K562 (cell line): ENCODE measurements around the gene SLC34A3. TPM values are rescaled to one million over a fixed set of nuclear protein-coding genes. Genes with fewer than 3 reads are reported as not detected.

ENCODE experiments used
- ATF1 ChIP-seq, 2 experiments: fragments of 450-650 bp in 1 of 2; IDR thresholded peaks; 2 replicates each; pipeline ENCODE4 v1.6.1; 2016; ENCODE audit warnings: missing compliant biosample characterization in 1 of 2, missing genetic modification characterization in 1 of 2
- ELF4 ChIP-seq: fragments of 450-650 bp; formaldehyde crosslinking; IDR thresholded peaks from 2 replicates; pipeline ENCODE4 v1.4.0; 2022; ENCODE audit warnings: missing genetic modification characterization
- ETV5 ChIP-seq: sonication (generic); formaldehyde crosslinking; IDR thresholded peaks from 2 replicates; pipeline ENCODE4 v1.4.0; 2020; ENCODE audit warnings: low read depth, mild to moderate bottlenecking, missing genetic modification reagents
- FOXK1 ChIP-seq: sonication (generic); formaldehyde crosslinking; IDR thresholded peaks from 2 replicates; pipeline ENCODE4 v1.8.0; 2022; ENCODE audit warnings: missing genetic modification reagents, mild to moderate bottlenecking, borderline replicate concordance
- FOXK2 ChIP-seq, 2 experiments: fragments of 450-650 bp; IDR thresholded peaks in 1 of 2; conservative IDR thresholded peaks in 1 of 2; 2 replicates each; pipeline ENCODE4 v1.6.1; 2016; ENCODE audit warnings: low read depth in 2 of 2, mild to moderate bottlenecking in 1 of 2
- GTF2A2 ChIP-seq: IDR thresholded peaks from 2 replicates; pipeline ENCODE4 v1.6.1; 2016; ENCODE audit warnings: mild to moderate bottlenecking, missing genetic modification characterization, missing compliant biosample characterization
- JUND ChIP-seq, 2 experiments: IDR thresholded peaks; 2 replicates in 1 of 2; 3 replicates in 1 of 2; pipeline ENCODE4 v1.6.1; 2011; ENCODE audit warnings: borderline replicate concordance in 2 of 2, low read depth in 2 of 2, low read length in 2 of 2, improper control_type of control experiment in 1 of 2, missing biosample characterization in 1 of 2, missing genetic modification characterization in 1 of 2, missing genetic modification reagents in 1 of 2
- MYNN ChIP-seq, 2 experiments: sonication (generic); formaldehyde crosslinking in 1 of 2; IDR thresholded peaks; 2 replicates each; pipeline versions ENCODE4 v1.5.0 to v1.6.1; 2016 to 2020; ENCODE audit warnings: antibody characterized with exemption in 1 of 2, missing genetic modification reagents in 1 of 2
- NCOR1 ChIP-seq: fragments of 450-650 bp; IDR thresholded peaks from 2 replicates; pipeline ENCODE4 v1.6.1; 2016; ENCODE audit warnings: mild to moderate bottlenecking, moderate library complexity
- RB1 ChIP-seq: fragments of 450-650 bp; IDR thresholded peaks from 2 replicates; pipeline ENCODE4 v1.6.1; 2017; ENCODE audit warnings: low read depth, mild to moderate bottlenecking
- RBM22 ChIP-seq: fragments of 200-400 bp; formaldehyde crosslinking; IDR thresholded peaks from 2 replicates; pipeline ENCODE4 v1.6.1; 2018; ENCODE audit warnings: low read length, low read depth; ENCODE audit not compliant: poor library complexity, severe bottlenecking
- RFX7 ChIP-seq: fragments of 250-450 bp; sonication (Bioruptor Pico); IDR thresholded peaks from 2 replicates; pipeline ENCODE4 v1.5.1; 2021; ENCODE audit warnings: mild to moderate bottlenecking
- SIRT6 ChIP-seq: IDR thresholded peaks from one replicate; pipeline ENCODE4 v1.6.1; 2012; ENCODE audit warnings: low read depth, mild to moderate bottlenecking, control low read depth, inconsistent platforms, low read length, moderate library complexity
- YY1 ChIP-seq, 3 experiments: IDR thresholded peaks; 2 replicates each; pipeline ENCODE4 v1.6.1; 2011; ENCODE audit warnings: low read length in 2 of 3, mild to moderate bottlenecking in 2 of 3, moderate library complexity in 2 of 3, borderline replicate concordance in 1 of 3, control low read depth in 1 of 3, low read depth in 1 of 3; ENCODE audit not compliant: insufficient read depth in 3 of 3, insufficient replicate concordance in 2 of 3, control insufficient read depth in 1 of 3, insufficient read length in 1 of 3; ENCODE audit errors: extremely low read depth in 1 of 3
- ZC3H11A ChIP-seq: IDR thresholded peaks from 2 replicates; pipeline ENCODE4 v1.6.1; 2012; ENCODE audit warnings: low read depth, low read length, improper control_type of control experiment
- ZNF224 ChIP-seq: sonication (generic); formaldehyde crosslinking; IDR thresholded peaks from 2 replicates; pipeline ENCODE4 v1.8.0; 2022; ENCODE audit warnings: mild to moderate bottlenecking, missing genetic modification reagents
- ZNF274 ChIP-seq: IDR thresholded peaks from 2 replicates; pipeline ENCODE4 v1.6.1; 2011; ENCODE audit warnings: low read depth, mild to moderate bottlenecking, low read length, moderate library complexity, borderline replicate concordance
- polyA plus RNA-seq, 8 experiments: library from polyadenylated mRNA; depleted of rRNA in 4 of 8; stranded (reverse) in 5 of 8; unstranded in 3 of 8; fragments of >200 nt; fragmentation: Nextera tagmentation in 2 of 8; fragmentation: Illumina TruSeq in 1 of 8; extraction: Ambion mirVana in 2 of 8; extraction: Trizol in 1 of 8; gene quantifications; 2 replicates each; pipeline versions ENCODE4 v1.2.1 to v1.2.3, GENCODE V29; 2011 to 2014; ENCODE audit warnings: inconsistent platforms in 1 of 8, missing spikeins in 1 of 8
- total RNA-seq, 7 experiments: library from RNA; depleted of rRNA in 6 of 7; stranded (reverse); fragments of >200 nt in 6 of 7; fragmentation: Illumina TruSeq in 2 of 7; extraction: Trizol in 2 of 7; gene quantifications; 2 replicates each; pipeline versions ENCODE4 v1.2.1 to v1.2.3, GENCODE V29; 2011 to 2021; ENCODE audit warnings: low replicate concordance in 1 of 7
- TF ChIP-seq, protein P1 (sequence below): IDR thresholded peaks from 2 replicates; pipeline ENCODE4 v1.6.1; 2016; ENCODE audit warnings: missing genetic modification characterization, missing compliant biosample characterization
- TF ChIP-seq, protein P2 (sequence below): sonication (generic); formaldehyde crosslinking; IDR thresholded peaks from 2 replicates; pipeline ENCODE4 v1.8.0; 2022; ENCODE audit warnings: mild to moderate bottlenecking, missing genetic modification reagents
- TF ChIP-seq, protein P3 (sequence below), 2 experiments: fragments of 450-650 bp; conservative IDR thresholded peaks; 2 replicates each; pipeline ENCODE4 v1.6.1; 2017; ENCODE audit warnings: mild to moderate bottlenecking in 2 of 2, moderate library complexity in 2 of 2
- TF ChIP-seq, protein P4 (sequence below), 2 experiments: fragments of 450-650 bp in 1 of 2; sonication (generic) in 1 of 2; formaldehyde crosslinking; conservative IDR thresholded peaks; 2 replicates each; pipeline versions ENCODE4 v1.4.0 to v1.8.1; 2020 to 2022; ENCODE audit warnings: mild to moderate bottlenecking in 1 of 2, missing genetic modification reagents in 1 of 2

Gene SLC34A3
- total and polyA plus RNA-seq, 9 of the 15 experiments (the other 6 are each of a cell fraction or from before 2014, with no cell fraction given) = not detected

DNA sequence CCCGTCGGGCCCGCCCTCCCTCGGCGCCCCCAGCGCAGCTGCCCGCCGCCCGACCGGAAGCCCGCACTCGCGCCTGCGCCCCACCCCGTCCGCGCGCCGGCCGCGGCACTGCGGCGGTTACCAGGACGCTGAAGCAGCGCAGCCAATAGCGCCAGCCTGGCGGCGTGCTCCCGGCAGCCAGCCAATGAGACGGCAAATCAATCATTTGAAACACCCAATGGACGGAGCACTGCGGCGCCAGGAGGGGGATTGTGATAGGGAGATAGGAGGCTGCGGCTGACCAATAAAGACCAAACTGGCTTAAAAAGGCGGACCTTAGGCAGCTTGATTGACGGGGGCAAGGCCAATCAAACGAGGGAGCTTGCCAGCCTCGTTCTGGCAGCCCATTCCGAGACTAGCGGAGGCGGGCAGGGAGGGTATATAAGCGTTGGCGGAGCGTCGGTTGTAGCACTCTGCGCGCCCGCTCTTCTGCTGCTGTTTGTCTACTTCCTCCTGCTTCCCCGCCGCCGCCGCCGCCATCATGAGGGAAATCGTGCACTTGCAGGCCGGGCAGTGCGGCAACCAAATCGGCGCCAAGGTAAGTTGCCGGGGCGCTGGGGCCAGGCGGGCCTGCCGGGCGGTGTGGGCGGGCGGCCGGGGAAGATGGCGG lies 10.3 kb downstream of the SLC34A3 start, which contains the start of gene TUBB4B (continued):
- TF ChIP-seq MYNN (IDR thresholded peaks at IDR 0.05) (peak; percentile 41; the same call in 1 of the 2 replicates), MYNN (CRISPR knock-in tag; IDR thresholded peaks at IDR 0.05) (no peak), RB1 (peak; percentile 94), NCOR1 (no peak), JUND (IDR thresholded peaks at IDR 0.05; ENCODE audit: borderline replicate concordance, low read depth, low read length) (no peak), JUND (tag; IDR thresholded peaks at IDR 0.05; ENCODE audit: borderline replicate concordance, low read depth, low read length) (peak; percentile 43; the same call in 1 of the 3 replicates), GTF2A2 (tag) (peak; percentile 96), RBM22 (peak; percentile 94), ELF4 (peak; percentile 86), ATF1 (CRISPR knock-in tag; IDR thresholded peaks at IDR 0.05) (no peak), ATF1 (tag; IDR thresholded peaks at IDR 0.05) (peak; percentile 78), ZC3H11A (0 out of 2 replicates have a peak, but pooled peaks have one; percentile 17), YY1 (IDR thresholded peaks at IDR 0.05; ENCODE audit: borderline replicate concordance in 1 of 3, control insufficient read depth in 1 of 3, extremely low read depth in 1 of 3, insufficient read depth in 3 of 3, insufficient read length in 1 of 3, insufficient replicate concordance in 2 of 3, low read depth in 1 of 3, low read length in 2 of 3) (peak; percentile 49 to 93 (median 90)), RFX7 (CRISPR knock-in tag) (no peak), ETV5 (CRISPR knock-in tag) (no peak), FOXK1 (CRISPR knock-in tag) (peak; percentile 41; the same call in 1 of the 2 replicates), SIRT6 (no peak), FOXK2 (conservative IDR thresholded peaks at IDR 0.05 in 1 of 2, IDR thresholded peaks at IDR 0.05 in 1 of 2; ENCODE audit: low read depth in 2 of 2) (peak; percentile 30 to 47; a peak in 2 of 4 replicates), ZNF274 (no peak), ZNF224 (CRISPR knock-in tag) (no peak)
- TF ChIP-seq, protein P1, sequence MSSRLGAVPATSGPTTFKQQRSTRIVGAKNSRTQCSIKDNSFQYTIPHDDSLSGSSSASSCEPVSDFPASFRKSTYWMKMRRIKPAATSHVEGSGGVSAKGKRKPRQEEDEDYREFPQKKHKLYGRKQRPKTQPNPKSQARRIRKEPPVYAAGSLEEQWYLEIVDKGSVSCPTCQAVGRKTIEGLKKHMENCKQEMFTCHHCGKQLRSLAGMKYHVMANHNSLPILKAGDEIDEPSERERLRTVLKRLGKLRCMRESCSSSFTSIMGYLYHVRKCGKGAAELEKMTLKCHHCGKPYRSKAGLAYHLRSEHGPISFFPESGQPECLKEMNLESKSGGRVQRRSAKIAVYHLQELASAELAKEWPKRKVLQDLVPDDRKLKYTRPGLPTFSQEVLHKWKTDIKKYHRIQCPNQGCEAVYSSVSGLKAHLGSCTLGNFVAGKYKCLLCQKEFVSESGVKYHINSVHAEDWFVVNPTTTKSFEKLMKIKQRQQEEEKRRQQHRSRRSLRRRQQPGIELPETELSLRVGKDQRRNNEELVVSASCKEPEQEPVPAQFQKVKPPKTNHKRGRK = no peak
- TF ChIP-seq, protein P2, sequence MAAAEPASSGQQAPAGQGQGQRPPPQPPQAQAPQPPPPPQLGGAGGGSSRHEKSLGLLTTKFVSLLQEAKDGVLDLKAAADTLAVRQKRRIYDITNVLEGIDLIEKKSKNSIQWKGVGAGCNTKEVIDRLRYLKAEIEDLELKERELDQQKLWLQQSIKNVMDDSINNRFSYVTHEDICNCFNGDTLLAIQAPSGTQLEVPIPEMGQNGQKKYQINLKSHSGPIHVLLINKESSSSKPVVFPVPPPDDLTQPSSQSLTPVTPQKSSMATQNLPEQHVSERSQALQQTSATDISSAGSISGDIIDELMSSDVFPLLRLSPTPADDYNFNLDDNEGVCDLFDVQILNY (CRISPR knock-in tag) = 0 out of 2 replicates have a peak, but pooled peaks have one; percentile 22
- TF ChIP-seq, protein P3, sequence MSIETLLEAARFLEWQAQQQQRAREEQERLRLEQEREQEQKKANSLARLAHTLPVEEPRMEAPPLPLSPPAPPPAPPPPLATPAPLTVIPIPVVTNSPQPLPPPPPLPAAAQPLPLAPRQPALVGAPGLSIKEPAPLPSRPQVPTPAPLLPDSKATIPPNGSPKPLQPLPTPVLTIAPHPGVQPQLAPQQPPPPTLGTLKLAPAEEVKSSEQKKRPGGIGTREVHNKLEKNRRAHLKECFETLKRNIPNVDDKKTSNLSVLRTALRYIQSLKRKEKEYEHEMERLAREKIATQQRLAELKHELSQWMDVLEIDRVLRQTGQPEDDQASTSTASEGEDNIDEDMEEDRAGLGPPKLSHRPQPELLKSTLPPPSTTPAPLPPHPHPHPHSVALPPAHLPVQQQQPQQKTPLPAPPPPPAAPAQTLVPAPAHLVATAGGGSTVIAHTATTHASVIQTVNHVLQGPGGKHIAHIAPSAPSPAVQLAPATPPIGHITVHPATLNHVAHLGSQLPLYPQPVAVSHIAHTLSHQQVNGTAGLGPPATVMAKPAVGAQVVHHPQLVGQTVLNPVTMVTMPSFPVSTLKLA (conservative IDR thresholded peaks at IDR 0.05) = no peak
- TF ChIP-seq, protein P4, sequence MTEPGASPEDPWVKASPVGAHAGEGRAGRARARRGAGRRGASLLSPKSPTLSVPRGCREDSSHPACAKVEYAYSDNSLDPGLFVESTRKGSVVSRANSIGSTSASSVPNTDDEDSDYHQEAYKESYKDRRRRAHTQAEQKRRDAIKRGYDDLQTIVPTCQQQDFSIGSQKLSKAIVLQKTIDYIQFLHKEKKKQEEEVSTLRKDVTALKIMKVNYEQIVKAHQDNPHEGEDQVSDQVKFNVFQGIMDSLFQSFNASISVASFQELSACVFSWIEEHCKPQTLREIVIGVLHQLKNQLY (CRISPR knock-in tag; conservative IDR thresholded peaks at IDR 0.05) = 0 out of 4 replicates have a peak, but pooled peaks of 1 of the 2 experiments have one; percentile 78
